HAP-1 (cell line): ENCODE results near the gene LST1.

Experiments used
- DNase-seq, 2 experiments: peaks; one replicate each; pipeline ENCODE4 v3.0.0-alpha.2; 2016 to 2020; ENCODE audit warnings: low spot score in 2 of 2
- H3K27me3 ChIP-seq: fragments of 250-450 bp; sonication (Bioruptor Pico); 2 replicates; pipeline ENCODE4 v1.5.1; 2020; ENCODE audit warnings: low read depth, mild to moderate bottlenecking, moderate library complexity
- H3K36me3 ChIP-seq: fragments of 250-450 bp; sonication (Bioruptor Pico); replicated peaks from 2 replicates; pipeline ENCODE4 v1.5.1; 2020; ENCODE audit warnings: mild to moderate bottlenecking
- H3K4me1 ChIP-seq: fragments of 250-450 bp; sonication (Bioruptor Pico); 2 replicates; pipeline ENCODE4 v1.5.1; 2020; ENCODE audit warnings: mild to moderate bottlenecking
- H3K4me3 ChIP-seq: fragments of 250-450 bp; sonication (Bioruptor Pico); 2 replicates; pipeline ENCODE4 v1.5.1; 2020; ENCODE audit warnings: mild to moderate bottlenecking, moderate library complexity
- H3K9me3 ChIP-seq: fragments of 250-450 bp; sonication (Bioruptor Pico); 2 replicates; pipeline ENCODE4 v1.5.1; 2020; ENCODE audit warnings: mild to moderate bottlenecking, moderate library complexity
- in situ Hi-C: fragments of 300-500 bp; cut with MboI; formaldehyde crosslinking; loops from 3 replicates; pipeline ENCODE4 v1.14.3; 2020; ENCODE audit warnings: low sequenced_read_pairs, inconsistent platforms, mixed read lengths

The LST1 gene

DNA sequence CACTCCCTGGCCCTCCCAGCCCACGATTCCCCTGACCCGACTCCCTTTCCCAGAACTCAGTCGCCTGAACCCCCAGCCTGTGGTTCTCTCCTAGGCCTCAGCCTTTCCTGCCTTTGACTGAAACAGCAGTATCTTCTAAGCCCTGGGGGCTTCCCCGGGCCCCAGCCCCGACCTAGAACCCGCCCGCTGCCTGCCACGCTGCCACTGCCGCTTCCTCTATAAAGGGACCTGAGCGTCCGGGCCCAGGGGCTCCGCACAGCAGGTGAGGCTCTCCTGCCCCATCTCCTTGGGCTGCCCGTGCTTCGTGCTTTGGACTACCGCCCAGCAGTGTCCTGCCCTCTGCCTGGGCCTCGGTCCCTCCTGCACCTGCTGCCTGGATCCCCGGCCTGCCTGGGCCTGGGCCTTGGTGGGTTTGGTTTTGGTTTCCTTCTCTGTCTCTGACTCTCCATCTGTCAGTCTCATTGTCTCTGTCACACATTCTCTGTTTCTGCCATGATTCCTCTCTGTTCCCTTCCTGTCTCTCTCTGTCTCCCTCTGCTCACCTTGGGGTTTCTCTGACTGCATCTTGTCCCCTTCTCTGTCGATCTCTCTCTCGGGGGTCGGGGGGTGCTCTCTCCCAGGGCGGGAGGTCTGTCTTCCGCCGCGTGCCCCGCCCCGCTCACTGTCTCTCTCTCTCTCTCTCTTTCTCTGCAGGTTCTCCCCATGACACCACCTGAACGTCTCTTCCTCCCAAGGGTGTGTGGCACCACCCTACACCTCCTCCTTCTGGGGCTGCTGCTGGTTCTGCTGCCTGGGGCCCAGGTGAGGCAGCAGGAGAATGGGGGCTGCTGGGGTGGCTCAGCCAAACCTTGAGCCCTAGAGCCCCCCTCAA is 13.8 kb upstream of the LST1 start, which contains the start of gene LTA:
Gene LTA, plus strand, starts transcription at position 249 of the 871 bp plus-strand sequence. Its CDS starts 454 bp downstream, at position 703.
- in situ Hi-C loops = no loop called here
- H3K4me1 ChIP-seq = no peaks in the 10 kb centered on the region
- H3K4me3 ChIP-seq = no peak within 1 kb of the TSS
- H3K36me3 ChIP-seq = no peaks in the 10 kb centered on the region
- DNase-seq = no peak
- no peaks in the 10 kb centered on the region for H3K9me3 ChIP-seq
- 0 out of 2 replicates have a peak, but pooled peaks cover 3% of the 10 kb centered on the region for H3K27me3 ChIP-seq

DNA sequence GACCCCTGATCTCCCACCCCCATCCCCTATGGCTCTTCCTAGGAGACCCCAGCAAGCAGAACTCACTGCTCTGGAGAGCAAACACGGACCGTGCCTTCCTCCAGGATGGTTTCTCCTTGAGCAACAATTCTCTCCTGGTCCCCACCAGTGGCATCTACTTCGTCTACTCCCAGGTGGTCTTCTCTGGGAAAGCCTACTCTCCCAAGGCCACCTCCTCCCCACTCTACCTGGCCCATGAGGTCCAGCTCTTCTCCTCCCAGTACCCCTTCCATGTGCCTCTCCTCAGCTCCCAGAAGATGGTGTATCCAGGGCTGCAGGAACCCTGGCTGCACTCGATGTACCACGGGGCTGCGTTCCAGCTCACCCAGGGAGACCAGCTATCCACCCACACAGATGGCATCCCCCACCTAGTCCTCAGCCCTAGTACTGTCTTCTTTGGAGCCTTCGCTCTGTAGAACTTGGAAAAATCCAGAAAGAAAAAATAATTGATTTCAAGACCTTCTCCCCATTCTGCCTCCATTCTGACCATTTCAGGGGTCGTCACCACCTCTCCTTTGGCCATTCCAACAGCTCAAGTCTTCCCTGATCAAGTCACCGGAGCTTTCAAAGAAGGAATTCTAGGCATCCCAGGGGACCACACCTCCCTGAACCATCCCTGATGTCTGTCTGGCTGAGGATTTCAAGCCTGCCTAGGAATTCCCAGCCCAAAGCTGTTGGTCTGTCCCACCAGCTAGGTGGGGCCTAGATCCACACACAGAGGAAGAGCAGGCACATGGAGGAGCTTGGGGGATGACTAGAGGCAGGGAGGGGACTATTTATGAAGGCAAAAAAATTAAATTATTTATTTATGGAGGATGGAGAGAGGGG is 12.6 kb upstream of the LST1 start:
- no peaks in the 10 kb centered on the region for H3K9me3 ChIP-seq
- 0 out of 2 replicates have a peak, but pooled peaks cover 3% of the 10 kb centered on the region for H3K27me3 ChIP-seq
- DNase-seq = no peak
- in situ Hi-C loops = no loop called here
- H3K4me3 ChIP-seq = no peak overlapping the region
- no peaks in the 10 kb centered on the region for H3K36me3 ChIP-seq
- H3K4me1 ChIP-seq = no peaks in the 10 kb centered on the region

DNA sequence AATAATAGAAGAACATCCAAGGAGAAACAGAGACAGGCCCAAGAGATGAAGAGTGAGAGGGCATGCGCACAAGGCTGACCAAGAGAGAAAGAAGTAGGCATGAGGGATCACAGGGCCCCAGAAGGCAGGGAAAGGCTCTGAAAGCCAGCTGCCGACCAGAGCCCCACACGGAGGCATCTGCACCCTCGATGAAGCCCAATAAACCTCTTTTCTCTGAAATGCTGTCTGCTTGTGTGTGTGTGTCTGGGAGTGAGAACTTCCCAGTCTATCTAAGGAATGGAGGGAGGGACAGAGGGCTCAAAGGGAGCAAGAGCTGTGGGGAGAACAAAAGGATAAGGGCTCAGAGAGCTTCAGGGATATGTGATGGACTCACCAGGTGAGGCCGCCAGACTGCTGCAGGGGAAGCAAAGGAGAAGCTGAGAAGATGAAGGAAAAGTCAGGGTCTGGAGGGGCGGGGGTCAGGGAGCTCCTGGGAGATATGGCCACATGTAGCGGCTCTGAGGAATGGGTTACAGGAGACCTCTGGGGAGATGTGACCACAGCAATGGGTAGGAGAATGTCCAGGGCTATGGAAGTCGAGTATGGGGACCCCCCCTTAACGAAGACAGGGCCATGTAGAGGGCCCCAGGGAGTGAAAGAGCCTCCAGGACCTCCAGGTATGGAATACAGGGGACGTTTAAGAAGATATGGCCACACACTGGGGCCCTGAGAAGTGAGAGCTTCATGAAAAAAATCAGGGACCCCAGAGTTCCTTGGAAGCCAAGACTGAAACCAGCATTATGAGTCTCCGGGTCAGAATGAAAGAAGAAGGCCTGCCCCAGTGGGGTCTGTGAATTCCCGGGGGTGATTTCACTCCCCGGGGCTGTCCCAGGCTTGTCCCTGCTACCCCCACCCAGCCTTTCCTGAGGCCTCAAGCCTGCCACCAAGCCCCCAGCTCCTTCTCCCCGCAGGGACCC is 11.7 kb upstream of the LST1 start:
- in situ Hi-C loops = no loop called here
- H3K36me3 ChIP-seq = no peaks in the 10 kb centered on the region
- DNase-seq = no peak
- 0 out of 2 replicates have a peak, but pooled peaks cover 3% of the 10 kb centered on the region for H3K27me3 ChIP-seq
- no peak overlapping the region for H3K4me3 ChIP-seq
- H3K4me1 ChIP-seq = no peaks in the 10 kb centered on the region
- H3K9me3 ChIP-seq = no peaks in the 10 kb centered on the region

- in situ Hi-C loops = no loop called here
- no peaks in the 10 kb centered on the region for H3K36me3 ChIP-seq
- no peaks in the 10 kb centered on the region for H3K4me1 ChIP-seq
- H3K9me3 ChIP-seq = no peaks in the 10 kb centered on the region
- no peak within 1 kb of the TSS for H3K4me3 ChIP-seq
- 0 out of 2 replicates have a peak, but pooled peaks cover 3% of the 10 kb centered on the region for H3K27me3 ChIP-seq
- DNase-seq = no peak
These were observed 10.7 kb upstream of the LST1 start, which contains the start of gene TNF for GRCh38 chr6:31575335-31575901. Gene TNF, plus strand, starts transcription at chr6:31575565. Its CDS starts 177 bp downstream, at chr6:31575742.

DNA sequence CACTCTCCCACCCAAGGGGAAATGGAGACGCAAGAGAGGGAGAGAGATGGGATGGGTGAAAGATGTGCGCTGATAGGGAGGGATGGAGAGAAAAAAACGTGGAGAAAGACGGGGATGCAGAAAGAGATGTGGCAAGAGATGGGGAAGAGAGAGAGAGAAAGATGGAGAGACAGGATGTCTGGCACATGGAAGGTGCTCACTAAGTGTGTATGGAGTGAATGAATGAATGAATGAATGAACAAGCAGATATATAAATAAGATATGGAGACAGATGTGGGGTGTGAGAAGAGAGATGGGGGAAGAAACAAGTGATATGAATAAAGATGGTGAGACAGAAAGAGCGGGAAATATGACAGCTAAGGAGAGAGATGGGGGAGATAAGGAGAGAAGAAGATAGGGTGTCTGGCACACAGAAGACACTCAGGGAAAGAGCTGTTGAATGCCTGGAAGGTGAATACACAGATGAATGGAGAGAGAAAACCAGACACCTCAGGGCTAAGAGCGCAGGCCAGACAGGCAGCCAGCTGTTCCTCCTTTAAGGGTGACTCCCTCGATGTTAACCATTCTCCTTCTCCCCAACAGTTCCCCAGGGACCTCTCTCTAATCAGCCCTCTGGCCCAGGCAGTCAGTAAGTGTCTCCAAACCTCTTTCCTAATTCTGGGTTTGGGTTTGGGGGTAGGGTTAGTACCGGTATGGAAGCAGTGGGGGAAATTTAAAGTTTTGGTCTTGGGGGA is 10.0 kb upstream of the LST1 start:
- in situ Hi-C loops = no loop called here
- H3K9me3 ChIP-seq = no peaks in the 10 kb centered on the region
- H3K4me1 ChIP-seq = peaks cover under 1% of the 10 kb centered on the region; the same call in 1 of the 2 replicates
- no peak for DNase-seq
- H3K4me3 ChIP-seq = no peak overlapping the region
- no peaks in the 10 kb centered on the region for H3K36me3 ChIP-seq
- H3K27me3 ChIP-seq = 0 out of 2 replicates have a peak, but pooled peaks cover 3% of the 10 kb centered on the region

- no peak for DNase-seq
These were observed 9.0 kb upstream of the LST1 start for GRCh38 chr6:31576897-31577578.

DNA sequence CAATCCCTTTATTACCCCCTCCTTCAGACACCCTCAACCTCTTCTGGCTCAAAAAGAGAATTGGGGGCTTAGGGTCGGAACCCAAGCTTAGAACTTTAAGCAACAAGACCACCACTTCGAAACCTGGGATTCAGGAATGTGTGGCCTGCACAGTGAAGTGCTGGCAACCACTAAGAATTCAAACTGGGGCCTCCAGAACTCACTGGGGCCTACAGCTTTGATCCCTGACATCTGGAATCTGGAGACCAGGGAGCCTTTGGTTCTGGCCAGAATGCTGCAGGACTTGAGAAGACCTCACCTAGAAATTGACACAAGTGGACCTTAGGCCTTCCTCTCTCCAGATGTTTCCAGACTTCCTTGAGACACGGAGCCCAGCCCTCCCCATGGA is 8.5 kb upstream of the LST1 start:
- in situ Hi-C loops = no loop called here
- Histone ChIP-seq H3K4me1 (peaks cover 9% of the 10 kb centered on the region), H3K27me3 (0 out of 2 replicates have a peak, but pooled peaks cover 3% of the 10 kb centered on the region), H3K4me3 (no peak overlapping the region), H3K36me3 (no peaks in the 10 kb centered on the region), H3K9me3 (no peaks in the 10 kb centered on the region)
- DNase-seq = no peak

More at GRCh38 chr6:31576897-31577578, 9.0 kb upstream of the LST1 start:
- in situ Hi-C loops = no loop called here
- H3K36me3 ChIP-seq = no peaks in the 10 kb centered on the region
- 0 out of 2 replicates have a peak, but pooled peaks cover 3% of the 10 kb centered on the region for H3K27me3 ChIP-seq
- no peaks in the 10 kb centered on the region for H3K9me3 ChIP-seq
- H3K4me1 ChIP-seq = peaks cover 9% of the 10 kb centered on the region
- H3K4me3 ChIP-seq = no peak overlapping the region

- DNase-seq = no peak
- Histone ChIP-seq H3K4me1 (peaks cover 9% of the 10 kb centered on the region), H3K27me3 (0 out of 2 replicates have a peak, but pooled peaks cover 3% of the 10 kb centered on the region), H3K4me3 (no peak overlapping the region), H3K9me3 (no peaks in the 10 kb centered on the region), H3K36me3 (no peaks in the 10 kb centered on the region)
- in situ Hi-C loops = no loop called here
These were observed 7.6 kb upstream of the LST1 start for GRCh38 chr6:31578184-31579118.

GRCh38 chr6:31579119-31579505 is 7.0 kb upstream of the LST1 start:
- DNase-seq = no peak
- in situ Hi-C loops = no loop called here
- Histone ChIP-seq H3K9me3 (no peaks in the 10 kb centered on the region), H3K4me1 (peaks cover 9% of the 10 kb centered on the region), H3K36me3 (no peaks in the 10 kb centered on the region), H3K27me3 (0 out of 2 replicates have a peak, but pooled peaks cover 3% of the 10 kb centered on the region), H3K4me3 (no peak overlapping the region)

DNA sequence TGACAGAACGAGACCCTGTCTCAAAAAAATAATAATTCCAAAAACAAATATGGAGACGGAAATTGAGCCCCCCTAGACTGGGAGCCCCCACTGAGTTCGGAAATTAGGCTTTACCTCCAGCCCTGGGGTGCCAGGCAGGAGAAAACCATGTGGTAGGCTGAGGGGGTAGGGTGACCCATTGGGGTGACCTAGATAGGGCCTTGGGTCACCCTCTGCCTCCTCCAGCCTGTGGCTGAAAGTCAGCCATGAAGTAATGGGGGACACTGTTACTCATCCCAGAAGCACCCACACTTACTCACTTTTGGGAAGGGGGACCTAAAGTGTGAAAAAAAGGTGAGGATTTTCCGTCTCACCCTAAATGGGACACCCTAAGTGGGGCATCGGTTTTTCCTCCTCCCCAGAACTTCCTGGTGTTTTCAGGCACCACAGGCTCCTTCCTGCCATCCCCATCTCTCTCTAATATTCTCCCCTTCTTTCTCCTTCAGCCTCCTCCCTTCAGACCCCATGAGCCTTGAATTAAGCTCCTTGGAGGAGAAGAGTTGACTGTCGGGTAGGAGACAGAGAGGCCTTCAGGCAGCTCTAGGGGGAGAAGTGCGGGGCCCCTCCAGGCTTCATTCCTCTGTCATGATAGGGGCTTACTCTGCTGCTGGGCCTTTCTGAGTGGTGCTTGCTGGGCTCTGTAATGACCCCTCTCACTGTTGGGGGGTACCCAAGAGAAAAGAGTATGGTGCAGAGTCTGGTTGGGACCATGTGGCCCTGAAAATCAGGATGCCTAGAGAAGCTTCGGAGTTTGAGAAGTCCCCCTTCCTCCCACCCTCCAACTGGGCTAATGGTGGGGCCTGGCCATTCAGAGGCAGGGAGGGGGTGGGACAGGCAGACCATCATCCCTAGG is 6.3 kb upstream of the LST1 start:
- in situ Hi-C loops = no loop called here
- Histone ChIP-seq H3K36me3 (no peaks in the 10 kb centered on the region), H3K27me3 (0 out of 2 replicates have a peak, but pooled peaks cover 3% of the 10 kb centered on the region), H3K9me3 (no peaks in the 10 kb centered on the region), H3K4me1 (peaks cover 9% of the 10 kb centered on the region), H3K4me3 (no peak overlapping the region; the same call in 1 of the 2 replicates)
- DNase-seq = no peak
